ENCODE data around the gene LANCL2. TPM values are rescaled to one million over a fixed set of nuclear protein-coding genes. Genes with fewer than 3 reads are reported as not detected.

The LANCL2 gene
- total and polyA plus RNA-seq, 4 donors: 6.2 to 11.9 (median 10.8) TPM

DNA sequence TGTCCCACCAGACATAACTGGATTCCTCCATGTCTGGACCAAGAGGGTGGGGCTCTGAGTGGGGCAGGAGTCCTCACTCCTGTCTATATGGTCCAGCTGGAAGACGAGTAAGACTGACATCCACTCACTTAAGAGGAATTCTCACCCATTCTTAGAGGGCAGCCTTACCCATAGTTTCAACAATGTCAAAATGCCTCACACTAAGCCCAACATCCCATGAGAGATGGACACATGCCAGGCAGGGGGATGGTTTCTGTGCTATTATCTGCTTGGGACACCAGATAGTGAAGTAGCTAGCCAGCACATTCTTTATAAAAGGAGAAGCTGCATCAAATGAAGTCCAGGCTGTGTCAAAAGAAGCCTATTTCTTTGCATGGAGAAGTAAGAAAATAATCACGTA is 4.7 kb upstream of the LANCL2 start:
- Histone ChIP-seq H3K36me3 (ENCODE audit: control insufficient read depth in 4 of 4, insufficient read depth in 3 of 4, low read depth in 1 of 4, low read length in 3 of 4) (no peaks in the 10 kb centered on the region), H3K27ac (ENCODE audit: low read depth in 1 of 2, low read length in 2 of 2) (no peak overlapping the region), H3K27me3 (ENCODE audit: control insufficient read depth in 4 of 4, insufficient read depth in 4 of 4, low read length in 3 of 4) (no peaks in the 10 kb centered on the region), H3K9me3 (ENCODE audit: control insufficient read depth in 4 of 4, low read length in 3 of 4) (no peaks in the 10 kb centered on the region), H3K9ac (ENCODE audit: low read depth in 1 of 2, low read length in 2 of 2) (no peak overlapping the region), H3K4me3 (ENCODE audit: low read depth in 1 of 3, low read length in 3 of 3) (no peak overlapping the region), H3K4me1 (ENCODE audit: control insufficient read depth in 4 of 4, insufficient read depth in 4 of 4, low read length in 3 of 4) (peaks cover 0 to 10% (median 7%) of the 10 kb centered on the region in 4 donors)
- 65% methylated on average over 2 of the region's 2 CpGs for WGBS
- no peak for TF ChIP-seq FOXA2 (IDR thresholded peaks at IDR 0.05)
- no peak for DNase-seq (ENCODE audit: low spot score)

DNA sequence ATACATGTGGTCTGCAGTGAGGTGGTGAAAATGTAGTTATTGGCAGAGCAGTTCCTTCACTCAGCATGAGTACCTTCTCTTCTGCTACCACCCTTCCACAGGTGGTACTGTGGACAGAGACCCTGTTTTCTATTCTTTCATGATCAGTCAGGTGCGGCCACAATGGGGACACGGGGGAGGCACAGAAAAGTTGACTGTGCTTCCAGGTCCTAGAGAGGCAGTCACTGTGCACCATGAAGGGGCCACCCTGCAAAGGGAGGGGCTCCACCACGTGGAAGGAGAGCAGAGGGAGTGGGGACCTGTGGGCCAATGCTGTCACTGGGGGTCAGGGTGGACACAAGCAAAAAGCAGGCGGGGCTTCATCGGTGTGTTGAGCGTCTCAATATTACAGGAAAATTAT is 3.6 kb upstream of the LANCL2 start:
- no peak overlapping the region for H3K9ac ChIP-seq (ENCODE audit: low read depth in 1 of 2, low read length in 2 of 2)
- peaks cover 0 to 10% (median 7%) of the 10 kb centered on the region in 4 donors for H3K4me1 ChIP-seq (ENCODE audit: control insufficient read depth in 4 of 4, insufficient read depth in 4 of 4, low read length in 3 of 4)
- no peaks in the 10 kb centered on the region for H3K9me3 ChIP-seq (ENCODE audit: control insufficient read depth in 4 of 4, low read length in 3 of 4)
- no peak overlapping the region for H3K27ac ChIP-seq (ENCODE audit: low read depth in 1 of 2, low read length in 2 of 2)
- H3K27me3 ChIP-seq (ENCODE audit: control insufficient read depth in 4 of 4, insufficient read depth in 4 of 4, low read length in 3 of 4): no peaks in the 10 kb centered on the region
- no peak for DNase-seq (ENCODE audit: low spot score)
- no peaks in the 10 kb centered on the region for H3K36me3 ChIP-seq (ENCODE audit: control insufficient read depth in 4 of 4, insufficient read depth in 3 of 4, low read depth in 1 of 4, low read length in 3 of 4)
- WGBS: 81% methylated on average over 6 of the region's 6 CpGs
- no peak for TF ChIP-seq SP1 (IDR thresholded peaks at IDR 0.05)
- TF ChIP-seq FOXA2 (IDR thresholded peaks at IDR 0.05): no peak
- TF ChIP-seq, protein P1, sequence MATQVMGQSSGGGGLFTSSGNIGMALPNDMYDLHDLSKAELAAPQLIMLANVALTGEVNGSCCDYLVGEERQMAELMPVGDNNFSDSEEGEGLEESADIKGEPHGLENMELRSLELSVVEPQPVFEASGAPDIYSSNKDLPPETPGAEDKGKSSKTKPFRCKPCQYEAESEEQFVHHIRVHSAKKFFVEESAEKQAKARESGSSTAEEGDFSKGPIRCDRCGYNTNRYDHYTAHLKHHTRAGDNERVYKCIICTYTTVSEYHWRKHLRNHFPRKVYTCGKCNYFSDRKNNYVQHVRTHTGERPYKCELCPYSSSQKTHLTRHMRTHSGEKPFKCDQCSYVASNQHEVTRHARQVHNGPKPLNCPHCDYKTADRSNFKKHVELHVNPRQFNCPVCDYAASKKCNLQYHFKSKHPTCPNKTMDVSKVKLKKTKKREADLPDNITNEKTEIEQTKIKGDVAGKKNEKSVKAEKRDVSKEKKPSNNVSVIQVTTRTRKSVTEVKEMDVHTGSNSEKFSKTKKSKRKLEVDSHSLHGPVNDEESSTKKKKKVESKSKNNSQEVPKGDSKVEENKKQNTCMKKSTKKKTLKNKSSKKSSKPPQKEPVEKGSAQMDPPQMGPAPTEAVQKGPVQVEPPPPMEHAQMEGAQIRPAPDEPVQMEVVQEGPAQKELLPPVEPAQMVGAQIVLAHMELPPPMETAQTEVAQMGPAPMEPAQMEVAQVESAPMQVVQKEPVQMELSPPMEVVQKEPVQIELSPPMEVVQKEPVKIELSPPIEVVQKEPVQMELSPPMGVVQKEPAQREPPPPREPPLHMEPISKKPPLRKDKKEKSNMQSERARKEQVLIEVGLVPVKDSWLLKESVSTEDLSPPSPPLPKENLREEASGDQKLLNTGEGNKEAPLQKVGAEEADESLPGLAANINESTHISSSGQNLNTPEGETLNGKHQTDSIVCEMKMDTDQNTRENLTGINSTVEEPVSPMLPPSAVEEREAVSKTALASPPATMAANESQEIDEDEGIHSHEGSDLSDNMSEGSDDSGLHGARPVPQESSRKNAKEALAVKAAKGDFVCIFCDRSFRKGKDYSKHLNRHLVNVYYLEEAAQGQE (IDR thresholded peaks at IDR 0.05): no peak
- no peak for TF ChIP-seq JUND (IDR thresholded peaks at IDR 0.05)
- no peak for TF ChIP-seq YY1 (IDR thresholded peaks at IDR 0.05)
- TF ChIP-seq, protein P2, sequence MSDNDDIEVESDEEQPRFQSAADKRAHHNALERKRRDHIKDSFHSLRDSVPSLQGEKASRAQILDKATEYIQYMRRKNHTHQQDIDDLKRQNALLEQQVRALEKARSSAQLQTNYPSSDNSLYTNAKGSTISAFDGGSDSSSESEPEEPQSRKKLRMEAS (IDR thresholded peaks at IDR 0.05): no peak
- TF ChIP-seq RAD21 (IDR thresholded peaks at IDR 0.05): no peak
- TF ChIP-seq NR2F2 (IDR thresholded peaks at IDR 0.05): no peak
- TF ChIP-seq, protein P3, sequence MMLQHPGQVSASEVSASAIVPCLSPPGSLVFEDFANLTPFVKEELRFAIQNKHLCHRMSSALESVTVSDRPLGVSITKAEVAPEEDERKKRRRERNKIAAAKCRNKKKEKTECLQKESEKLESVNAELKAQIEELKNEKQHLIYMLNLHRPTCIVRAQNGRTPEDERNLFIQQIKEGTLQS (IDR thresholded peaks at IDR 0.05): no peak
- no peak for TF ChIP-seq FOXA1 (IDR thresholded peaks at IDR 0.05)
- no peak for TF ChIP-seq HNF4G (IDR thresholded peaks at IDR 0.05)
- TF ChIP-seq, protein P4, sequence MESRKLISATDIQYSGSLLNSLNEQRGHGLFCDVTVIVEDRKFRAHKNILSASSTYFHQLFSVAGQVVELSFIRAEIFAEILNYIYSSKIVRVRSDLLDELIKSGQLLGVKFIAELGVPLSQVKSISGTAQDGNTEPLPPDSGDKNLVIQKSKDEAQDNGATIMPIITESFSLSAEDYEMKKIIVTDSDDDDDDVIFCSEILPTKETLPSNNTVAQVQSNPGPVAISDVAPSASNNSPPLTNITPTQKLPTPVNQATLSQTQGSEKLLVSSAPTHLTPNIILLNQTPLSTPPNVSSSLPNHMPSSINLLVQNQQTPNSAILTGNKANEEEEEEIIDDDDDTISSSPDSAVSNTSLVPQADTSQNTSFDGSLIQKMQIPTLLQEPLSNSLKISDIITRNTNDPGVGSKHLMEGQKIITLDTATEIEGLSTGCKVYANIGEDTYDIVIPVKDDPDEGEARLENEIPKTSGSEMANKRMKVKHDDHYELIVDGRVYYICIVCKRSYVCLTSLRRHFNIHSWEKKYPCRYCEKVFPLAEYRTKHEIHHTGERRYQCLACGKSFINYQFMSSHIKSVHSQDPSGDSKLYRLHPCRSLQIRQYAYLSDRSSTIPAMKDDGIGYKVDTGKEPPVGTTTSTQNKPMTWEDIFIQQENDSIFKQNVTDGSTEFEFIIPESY (IDR thresholded peaks at IDR 0.05): no peak
- TF ChIP-seq EGR1 (IDR thresholded peaks at IDR 0.05; ENCODE audit: low read depth in 2 of 2): no peak
- no peak for TF ChIP-seq GABPA (IDR thresholded peaks at IDR 0.05 in 1 of 2, conservative IDR thresholded peaks at IDR 0.05 in 1 of 2)
- TF ChIP-seq RXRA (IDR thresholded peaks at IDR 0.05): no peak
- no peak overlapping the region for H3K4me3 ChIP-seq (ENCODE audit: low read depth in 1 of 3, low read length in 3 of 3)
